Astrocyte (in vitro differentiated cells and primary cell): Measurements from ENCODE around the gene KDM7A.

ENCODE experiments used
- CTCF ChIP-seq: IDR thresholded peaks from 2 replicates; pipeline ENCODE4 v1.5.1; 2011; ENCODE audit warnings: low read depth, mild to moderate bottlenecking, inconsistent platforms, low read length, moderate library complexity; ENCODE audit not compliant: insufficient read depth
- EZH2 ChIP-seq: IDR thresholded peaks from 2 replicates; pipeline ENCODE4 v1.6.1; 2012; ENCODE audit warnings: mild to moderate bottlenecking, low read length, inconsistent platforms; ENCODE audit not compliant: insufficient read depth

DNA sequence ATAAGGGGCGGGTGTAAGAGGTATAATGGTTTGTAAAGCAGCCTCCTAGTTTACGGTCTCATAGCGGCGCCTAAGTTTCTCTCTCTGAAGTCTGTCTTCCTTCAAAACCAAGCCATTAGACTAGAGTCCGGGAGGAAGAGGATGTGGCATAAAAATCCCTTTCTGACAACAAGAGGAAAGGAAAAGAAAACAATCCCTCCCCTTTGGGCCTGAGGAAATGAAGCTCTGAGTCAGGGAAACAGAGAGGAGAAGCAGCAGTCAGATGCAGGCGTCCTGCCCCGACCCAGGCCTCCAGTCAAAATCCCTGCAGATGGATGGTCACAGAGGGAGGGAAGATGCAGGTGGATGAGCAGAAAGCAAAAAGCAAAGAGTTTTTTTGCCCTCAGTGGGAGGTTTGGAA lies 137.7 kb downstream of the KDM7A start:
- no peak for TF ChIP-seq EZH2
- TF ChIP-seq CTCF, result no peak
